ENCODE results near the gene PPP1R1B. TPM values are rescaled to one million over a fixed set of nuclear protein-coding genes. Genes with fewer than 3 reads are reported as not detected.

PPP1R1B gene
- polyA plus RNA-seq, 1 donor (not counting 4 experiments of a cell fraction or from before 2014, with no cell fraction given) = 0.18 TPM

DNA sequence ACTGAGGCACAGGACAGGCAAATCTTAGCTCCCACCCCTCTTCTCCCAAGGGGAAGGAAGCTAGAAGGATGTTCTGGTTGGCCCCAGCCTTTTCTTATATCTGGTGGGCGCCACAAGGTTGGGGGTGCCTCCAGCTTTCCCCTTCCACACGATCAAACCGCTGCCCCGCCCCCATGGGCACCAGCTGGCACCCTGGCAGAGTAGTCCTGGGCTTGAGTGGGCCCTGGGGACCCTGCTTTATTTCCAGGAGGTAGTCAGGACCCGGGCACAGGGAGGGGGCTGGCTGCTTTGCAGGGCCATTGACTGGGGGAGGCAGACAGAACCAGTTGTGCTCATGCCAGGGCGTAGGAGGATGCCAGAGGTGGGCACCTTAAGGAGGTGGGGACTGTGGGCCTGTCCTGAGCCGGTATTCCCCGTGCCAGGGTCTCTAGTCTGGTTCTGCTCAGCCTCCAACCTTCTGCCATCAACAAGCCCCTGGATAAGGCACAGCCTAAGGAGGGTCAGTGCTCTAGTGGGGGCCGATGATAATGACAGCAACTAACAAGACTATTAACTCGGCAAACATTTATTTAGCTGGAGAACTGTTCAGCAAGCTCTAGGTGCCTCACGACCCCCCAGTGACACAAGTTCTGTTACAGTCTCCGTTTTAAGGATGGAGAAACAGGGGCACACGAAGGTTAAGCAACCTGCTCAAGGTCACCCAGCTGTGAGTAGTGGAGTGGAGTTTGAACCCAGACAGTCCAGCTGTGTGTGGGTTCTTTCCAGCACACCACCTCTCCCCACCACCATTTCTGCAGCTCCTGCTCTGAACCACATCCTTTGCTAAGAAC, 7.6 kb upstream of the PPP1R1B start:
- H3K79me2 ChIP-seq (ENCODE audit: control insufficient read depth, insufficient read depth, low read length) = no peaks in the 10 kb centered on the region
- no peaks in the 10 kb centered on the region for H3K9me3 ChIP-seq (ENCODE audit: control insufficient read depth, low read depth, low read length)
- no peak overlapping the region for H3K27ac ChIP-seq (ENCODE audit: control insufficient read depth, insufficient read depth, low read length)
- H3K27me3 ChIP-seq (ENCODE audit: control insufficient read depth, extremely low read depth, insufficient read depth, low read length) = peaks cover 30% of the 10 kb centered on the region
- no peak overlapping the region for H2AFZ ChIP-seq (ENCODE audit: control insufficient read depth, low read length)
- peak overlapping the region in 1 of 3 experiments; percentile 80 for H3K4me3 ChIP-seq (ENCODE audit: control insufficient read depth in 2 of 3, extremely low read depth in 1 of 3, insufficient read depth in 2 of 3, low read depth in 1 of 3, low read length in 3 of 3)
- peak overlapping the region; percentile 92 for H3K4me2 ChIP-seq (ENCODE audit: control insufficient read depth, extremely low read depth, insufficient read depth, low read depth, low read length)
- H4K20me1 ChIP-seq (ENCODE audit: control insufficient read depth, extremely low read depth, insufficient read depth, low read length) = peaks cover 2% of the 10 kb centered on the region
- FAIRE-seq (no peak), DNase-seq (ENCODE audit: low read depth, low spot score) (no peak)
- TF ChIP-seq CTCF (optimal IDR thresholded peaks at IDR 0.05 in 1 of 3, IDR thresholded peaks at IDR 0.05 in 1 of 3, conservative IDR thresholded peaks at IDR 0.05 in 1 of 3; ENCODE audit: extremely low read depth in 1 of 3, insufficient read depth in 2 of 3, low read length in 3 of 3) (no peak), EZH2 (IDR thresholded peaks at IDR 0.05; ENCODE audit: low read length) (no peak)
- no peaks in the 10 kb centered on the region for H3K9me1 ChIP-seq (ENCODE audit: control insufficient read depth, extremely low read depth, insufficient read depth, low read length)
- H3K36me3 ChIP-seq (ENCODE audit: control insufficient read depth in 2 of 2, extremely low read depth in 1 of 2, insufficient read depth in 2 of 2, low read length in 2 of 2) = no peaks in the 10 kb centered on the region
- dilution Hi-C loops (cut with MboI; ENCODE audit: extremely low pct_ligation_motif_present, low sequenced_read_pairs) = no loop called here
- peaks cover 15% of the 10 kb centered on the region for H3K4me1 ChIP-seq (ENCODE audit: control insufficient read depth, extremely low read depth, insufficient read depth, low read length)
- H3K9ac ChIP-seq (ENCODE audit: control insufficient read depth, extremely low read depth, insufficient read depth, low read length) = no peak overlapping the region

DNA sequence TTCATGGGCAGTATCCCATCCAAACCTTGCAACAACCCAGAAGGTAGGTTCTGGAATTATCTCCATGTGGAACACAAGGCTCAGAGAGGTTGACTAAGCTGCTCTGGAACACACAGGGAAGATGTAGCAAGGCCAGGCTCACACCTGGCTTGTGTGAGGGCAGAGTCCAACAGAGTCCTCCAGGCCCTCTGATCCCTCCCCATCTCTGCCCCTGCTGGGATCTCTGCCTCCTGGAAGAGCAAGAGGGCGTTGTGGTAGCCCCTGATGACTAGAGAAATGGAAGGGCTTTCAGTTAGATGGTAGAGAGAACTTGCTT, 7.0 kb upstream of the PPP1R1B start:
- Histone ChIP-seq H3K9me1 (ENCODE audit: control insufficient read depth, extremely low read depth, insufficient read depth, low read length) (no peaks in the 10 kb centered on the region), H4K20me1 (ENCODE audit: control insufficient read depth, extremely low read depth, insufficient read depth, low read length) (peaks cover 2% of the 10 kb centered on the region), H3K27ac (ENCODE audit: control insufficient read depth, insufficient read depth, low read length) (no peak overlapping the region), H2AFZ (ENCODE audit: control insufficient read depth, low read length) (no peak overlapping the region), H3K9me3 (ENCODE audit: control insufficient read depth, low read depth, low read length) (no peaks in the 10 kb centered on the region), H3K27me3 (ENCODE audit: control insufficient read depth, extremely low read depth, insufficient read depth, low read length) (peaks cover 28% of the 10 kb centered on the region), H3K4me2 (ENCODE audit: control insufficient read depth, extremely low read depth, insufficient read depth, low read depth, low read length) (no peak overlapping the region), H3K36me3 (ENCODE audit: control insufficient read depth in 2 of 2, extremely low read depth in 1 of 2, insufficient read depth in 2 of 2, low read length in 2 of 2) (no peaks in the 10 kb centered on the region), H3K9ac (ENCODE audit: control insufficient read depth, extremely low read depth, insufficient read depth, low read length) (no peak overlapping the region), H3K79me2 (ENCODE audit: control insufficient read depth, insufficient read depth, low read length) (no peaks in the 10 kb centered on the region), H3K4me1 (ENCODE audit: control insufficient read depth, extremely low read depth, insufficient read depth, low read length) (peaks cover 15% of the 10 kb centered on the region), H3K4me3 (ENCODE audit: control insufficient read depth in 2 of 3, extremely low read depth in 1 of 3, insufficient read depth in 2 of 3, low read depth in 1 of 3, low read length in 3 of 3) (no peak overlapping the region)
- no peak for FAIRE-seq
- dilution Hi-C loops (cut with MboI; ENCODE audit: extremely low pct_ligation_motif_present, low sequenced_read_pairs) = no loop called here
- no peak for DNase-seq (ENCODE audit: low read depth, low spot score)
- TF ChIP-seq EZH2 (IDR thresholded peaks at IDR 0.05; ENCODE audit: low read length) = no peak
- no peak for TF ChIP-seq CTCF (optimal IDR thresholded peaks at IDR 0.05 in 1 of 3, IDR thresholded peaks at IDR 0.05 in 1 of 3, conservative IDR thresholded peaks at IDR 0.05 in 1 of 3; ENCODE audit: extremely low read depth in 1 of 3, insufficient read depth in 2 of 3, low read length in 3 of 3)
